ENCODE measurements around the gene TRIM63.

TRIM63 gene

GRCh38 chr1:26035959-26036755 lies 31.3 kb downstream of the TRIM63 start:
- peak; percentile 39 to 55 for DNase-seq (ENCODE audit: extremely low read depth in 1 of 2, low read depth in 1 of 2)

GRCh38 chr1:26035203-26035958 lies 32.0 kb downstream of the TRIM63 start:
- DNase-seq (ENCODE audit: extremely low read depth in 1 of 2, low read depth in 1 of 2): peak; percentile 80 to 94

GRCh38 chr1:26034504-26035202 lies 32.8 kb downstream of the TRIM63 start:
- DNase-seq (ENCODE audit: extremely low read depth in 1 of 2, low read depth in 1 of 2): no peak

GRCh38 chr1:26032656-26033357 lies 34.6 kb downstream of the TRIM63 start:
- DNase-seq (ENCODE audit: extremely low read depth in 1 of 2, low read depth in 1 of 2): no peak

- DNase-seq (ENCODE audit: extremely low read depth in 1 of 2, low read depth in 1 of 2): no peak
These were observed 35.7 kb downstream of the TRIM63 start for GRCh38 chr1:26031611-26032220.

- DNase-seq (ENCODE audit: extremely low read depth in 1 of 2, low read depth in 1 of 2): no peak
These were observed 36.2 kb downstream of the TRIM63 start for GRCh38 chr1:26031196-26031595.

GRCh38 chr1:26029864-26030481 lies 37.5 kb downstream of the TRIM63 start:
- no peak for DNase-seq (ENCODE audit: extremely low read depth in 1 of 2, low read depth in 1 of 2)

- no peak for DNase-seq (ENCODE audit: extremely low read depth in 1 of 2, low read depth in 1 of 2)
These were observed 38.2 kb downstream of the TRIM63 start for GRCh38 chr1:26029054-26029863.

- DNase-seq (ENCODE audit: extremely low read depth in 1 of 2, low read depth in 1 of 2): no peak
These were observed 38.9 kb downstream of the TRIM63 start for GRCh38 chr1:26028490-26028980.

GRCh38 chr1:26027716-26028489 lies 39.5 kb downstream of the TRIM63 start:
- DNase-seq (ENCODE audit: extremely low read depth in 1 of 2, low read depth in 1 of 2): no peak

GRCh38 chr1:26025517-26025916 lies 41.9 kb downstream of the TRIM63 start:
- no peak for DNase-seq (ENCODE audit: extremely low read depth in 1 of 2, low read depth in 1 of 2)

- no peak for DNase-seq (ENCODE audit: extremely low read depth in 1 of 2, low read depth in 1 of 2)
These were observed 42.4 kb downstream of the TRIM63 start for GRCh38 chr1:26025060-26025459.

GRCh38 chr1:26023826-26024225 lies 43.6 kb downstream of the TRIM63 start:
- no peak for DNase-seq (ENCODE audit: extremely low read depth in 1 of 2, low read depth in 1 of 2)

GRCh38 chr1:26023009-26023408 lies 44.4 kb downstream of the TRIM63 start:
- DNase-seq (ENCODE audit: extremely low read depth in 1 of 2, low read depth in 1 of 2): no peak

- no peak for DNase-seq (ENCODE audit: extremely low read depth in 1 of 2, low read depth in 1 of 2)
These were observed 45.0 kb downstream of the TRIM63 start for GRCh38 chr1:26022404-26022779.

- DNase-seq (ENCODE audit: extremely low read depth in 1 of 2, low read depth in 1 of 2): no peak
These were observed 45.6 kb downstream of the TRIM63 start, which contains the start of gene EXTL1 for GRCh38 chr1:26021647-26022403. TSS of gene EXTL1 (plus strand) at chr1:26021775. CDS start at chr1:26022647, 872 bp downstream.

GRCh38 chr1:26020941-26021646 lies 46.3 kb downstream of the TRIM63 start:
- no peak for DNase-seq (ENCODE audit: extremely low read depth in 1 of 2, low read depth in 1 of 2)
